ENCODE data around the gene TCERG1L.
"Not testable (repeated sequence)": the region's sequence is repeated elsewhere in the genome, so short reads cannot be mapped to it uniquely, and the experiment has no call there.

Gene TCERG1L

DNA sequence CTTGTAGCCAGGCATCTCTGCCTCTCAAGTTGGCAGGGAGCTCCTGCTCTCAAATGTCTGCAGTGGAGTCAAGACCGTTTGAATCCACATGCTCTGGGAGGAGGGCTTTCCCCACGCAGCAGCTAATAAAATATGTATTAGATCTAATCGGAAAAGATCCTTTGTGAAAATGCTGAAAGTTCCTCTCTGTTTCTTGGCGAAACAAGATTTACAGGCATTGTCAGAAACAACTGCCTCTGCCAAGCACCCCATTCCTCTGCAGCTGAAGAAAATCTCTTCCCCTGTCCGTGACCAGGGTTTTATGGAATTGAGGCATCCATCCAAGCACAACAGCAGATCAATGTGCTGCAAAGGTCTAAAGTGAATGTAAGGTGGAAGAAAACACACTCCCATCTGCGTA is 165.8 kb downstream of the TCERG1L start:
- DNase-seq (ENCODE audit: low read depth, low spot score): no peak

DNA sequence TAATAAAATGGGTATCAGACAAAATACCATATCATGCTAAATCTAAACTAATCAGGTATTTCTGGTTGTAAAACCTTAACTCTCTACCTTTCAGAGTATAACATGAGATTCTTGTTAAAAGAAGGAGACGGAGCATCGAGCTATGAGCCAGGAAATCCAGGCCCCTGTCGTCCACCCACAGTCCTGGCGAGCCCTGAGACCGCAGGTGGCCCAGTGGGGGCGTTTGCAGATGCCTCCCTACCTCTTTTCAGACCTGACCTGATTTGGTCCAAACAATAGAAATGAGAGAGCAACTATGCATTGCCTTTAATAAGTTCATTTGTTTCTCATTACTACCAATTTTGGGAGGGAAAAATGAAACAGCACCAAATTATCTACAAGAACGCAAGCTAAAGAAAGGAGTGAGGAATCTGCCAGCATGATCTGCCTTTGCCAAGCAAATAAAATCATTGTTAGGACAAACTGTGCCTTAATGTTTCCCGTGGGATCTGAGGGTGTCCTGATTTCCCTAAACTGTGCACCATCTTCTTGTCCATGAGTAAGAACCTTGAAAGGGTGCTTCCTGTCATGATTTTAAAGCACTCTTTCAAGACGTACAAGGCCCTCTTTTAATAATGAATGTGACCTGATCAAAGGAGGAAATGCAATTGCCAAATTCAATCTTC is 166.7 kb downstream of the TCERG1L start:
- no peak for DNase-seq (ENCODE audit: low read depth, low spot score)

DNA sequence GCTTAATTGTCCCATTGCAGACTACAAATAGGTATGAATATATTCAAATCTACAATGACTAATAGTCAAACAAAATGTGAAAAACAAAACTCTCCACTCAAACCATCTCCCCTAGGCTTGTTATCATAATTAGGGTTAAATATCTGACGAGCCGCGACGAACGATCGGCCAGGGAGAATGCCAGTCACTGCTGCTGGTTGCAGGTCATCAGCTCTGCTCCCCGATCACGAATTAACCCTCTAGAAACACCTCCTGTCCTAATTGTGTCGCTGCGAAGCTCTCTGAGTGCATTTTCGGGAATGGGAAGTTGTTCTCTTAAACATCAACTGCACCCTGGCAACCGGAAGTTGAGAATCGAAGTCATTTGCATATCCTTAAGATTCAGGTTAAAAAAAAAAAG is 167.3 kb downstream of the TCERG1L start:
- DNase-seq (ENCODE audit: low read depth, low spot score): no peak

DNA sequence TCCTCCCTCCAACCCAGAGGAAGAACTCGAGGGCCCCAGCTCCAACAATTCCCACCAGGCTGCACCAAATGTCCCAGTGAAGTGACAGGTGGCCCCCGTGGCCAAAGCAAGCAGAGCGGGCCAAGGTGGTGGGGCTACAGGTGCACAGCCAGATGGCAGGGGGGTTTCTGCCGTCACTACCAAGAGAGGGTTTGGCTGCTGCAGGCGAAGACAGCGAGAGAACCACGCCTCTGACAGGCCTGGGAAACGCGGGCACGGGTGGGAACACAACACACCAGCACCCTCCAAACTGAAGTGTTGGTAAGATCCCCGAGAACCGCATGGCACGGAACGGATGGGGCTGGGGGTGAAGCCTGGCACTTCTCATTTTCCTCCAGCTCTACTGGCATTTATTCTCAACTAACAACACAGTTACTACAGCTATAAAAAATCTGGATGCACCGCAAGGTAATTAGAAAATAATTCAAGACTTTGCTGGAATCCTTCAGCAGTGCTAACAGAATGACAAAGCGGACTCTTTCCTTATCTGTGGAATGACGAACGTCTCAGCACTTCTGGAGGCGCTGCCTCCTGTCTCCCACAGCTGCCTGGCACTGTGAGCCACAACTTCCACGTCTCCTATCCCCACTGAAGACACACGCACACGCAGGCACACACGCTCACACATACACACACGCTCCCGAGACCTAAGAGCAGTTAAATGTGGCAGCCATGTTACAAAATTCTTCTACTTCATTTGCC is 167.9 kb downstream of the TCERG1L start:
- no peak for DNase-seq (ENCODE audit: low read depth, low spot score)

DNA sequence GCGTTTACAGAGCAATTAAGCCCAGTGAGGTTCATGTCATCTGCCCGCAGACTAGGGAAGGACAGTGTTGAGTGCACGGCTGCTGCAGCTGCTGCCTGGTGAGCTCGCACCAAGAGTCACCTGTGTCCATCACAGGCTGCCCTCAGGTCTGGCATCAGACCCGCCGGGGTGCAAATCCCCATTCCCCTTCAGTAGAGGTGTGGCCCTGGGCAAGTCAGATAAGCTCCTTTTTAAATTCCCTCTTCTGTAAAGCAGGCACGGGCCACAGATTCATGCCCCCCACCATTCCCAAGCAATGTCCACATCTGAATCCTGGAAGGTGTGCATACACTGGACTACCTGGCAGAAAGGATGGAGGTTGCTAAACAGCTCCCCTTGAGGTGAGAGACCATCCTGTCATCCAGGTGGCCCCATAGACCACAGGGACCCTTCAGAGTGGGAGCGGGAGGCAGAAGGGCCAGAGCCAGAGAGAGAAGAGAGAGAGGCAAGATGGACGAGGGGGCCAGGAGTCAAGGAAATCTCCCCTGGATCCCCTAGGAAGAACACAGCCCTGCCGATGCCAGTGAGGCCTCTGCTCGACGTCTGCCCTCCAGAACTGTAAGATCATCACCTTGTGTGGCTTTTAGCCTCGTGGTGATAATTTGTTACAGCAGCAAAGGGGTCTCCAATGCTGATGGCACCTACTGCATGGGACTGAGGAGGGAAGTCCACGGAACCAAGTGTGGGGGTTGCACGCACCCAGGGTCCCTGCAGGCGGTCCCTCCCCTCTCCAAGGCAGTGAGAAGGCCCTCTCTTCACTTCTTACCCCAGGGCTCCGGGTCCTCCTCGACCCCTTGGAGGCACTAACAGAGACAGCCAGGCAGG is 168.8 kb downstream of the TCERG1L start:
- DNase-seq (ENCODE audit: low read depth, low spot score): no peak

DNA sequence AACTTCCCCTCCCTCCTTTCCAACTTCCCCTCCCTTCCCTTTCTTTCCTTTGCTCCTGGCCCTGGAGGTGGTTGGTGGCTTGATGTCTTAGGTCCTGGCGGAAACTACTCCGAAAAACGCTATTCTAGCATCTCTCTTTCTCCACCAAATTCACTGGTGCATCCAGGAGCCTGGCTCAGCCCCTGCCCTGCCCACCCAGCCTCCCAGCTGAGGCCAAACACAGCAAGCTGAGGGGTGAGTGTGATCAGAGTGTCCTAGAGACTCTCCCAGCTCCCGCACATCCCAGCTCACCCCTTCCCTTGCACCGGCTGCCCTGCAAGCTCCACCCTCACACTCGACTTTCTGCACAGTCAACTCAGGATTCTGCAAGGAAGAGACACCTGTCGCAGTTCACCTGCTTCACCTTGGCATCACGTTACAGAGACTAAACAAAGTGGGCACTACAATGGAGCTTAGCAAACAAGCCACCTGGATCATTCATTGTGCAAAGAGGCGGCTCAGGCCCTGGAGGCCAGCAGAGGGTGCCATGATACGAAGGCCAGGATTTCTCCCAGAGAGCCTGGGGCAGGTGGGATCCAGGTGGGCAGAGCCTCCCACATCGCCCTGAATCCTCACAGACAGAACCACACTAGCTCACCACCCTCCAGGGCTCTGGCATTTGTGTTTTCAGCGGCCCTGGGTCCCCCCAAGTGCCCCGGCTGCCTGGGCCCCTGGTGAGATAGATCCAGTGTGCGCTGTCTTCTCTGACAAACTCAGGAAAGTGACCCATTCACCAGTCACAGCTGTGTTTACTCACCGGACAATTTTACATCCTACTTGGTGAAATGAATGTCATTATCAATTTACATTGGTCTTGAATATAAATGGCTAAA is 169.6 kb downstream of the TCERG1L start:
- no peak for DNase-seq (ENCODE audit: low read depth, low spot score)

DNA sequence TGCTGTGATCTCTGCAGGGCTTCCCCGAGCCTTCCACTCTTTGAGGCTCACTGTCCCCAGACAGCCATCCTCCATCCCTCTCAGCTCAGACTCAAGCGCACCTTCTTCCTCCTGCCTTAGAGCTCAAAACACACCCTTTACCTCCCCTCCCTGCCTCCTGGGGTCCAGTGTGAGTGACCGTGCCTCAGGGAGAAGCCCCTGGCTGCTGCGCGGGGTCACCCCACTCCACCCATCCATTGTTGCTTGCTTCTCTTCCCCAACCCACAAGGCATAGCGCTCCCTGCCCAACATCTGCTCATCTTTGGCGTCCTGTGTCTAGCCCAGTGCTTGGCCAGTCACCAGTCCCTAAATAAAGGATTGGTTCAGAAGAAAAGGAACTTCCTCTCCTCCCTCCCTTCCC is 170.3 kb downstream of the TCERG1L start:
- no peak for DNase-seq (ENCODE audit: low read depth, low spot score)

DNA sequence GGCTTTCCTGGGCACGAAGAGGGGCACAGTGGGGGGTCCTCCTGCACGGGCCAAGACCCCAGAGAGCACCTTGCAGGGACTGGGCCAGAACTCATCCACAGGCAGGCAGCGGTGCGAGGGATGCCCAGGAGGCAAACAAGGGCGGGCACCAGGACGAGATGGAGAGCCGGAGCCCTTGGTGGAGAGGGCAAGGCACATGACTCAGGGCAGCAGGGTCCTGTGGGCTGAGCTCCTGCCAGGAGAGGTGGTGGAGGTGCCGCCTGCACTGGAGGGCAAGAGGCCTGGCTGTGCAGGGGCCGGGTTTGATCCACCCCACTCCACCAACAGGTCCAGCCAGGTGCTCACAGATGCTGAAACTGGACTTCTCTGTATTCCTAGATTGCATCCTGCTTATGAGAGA is 170.9 kb downstream of the TCERG1L start:
- DNase-seq (ENCODE audit: low read depth, low spot score): no peak

DNA sequence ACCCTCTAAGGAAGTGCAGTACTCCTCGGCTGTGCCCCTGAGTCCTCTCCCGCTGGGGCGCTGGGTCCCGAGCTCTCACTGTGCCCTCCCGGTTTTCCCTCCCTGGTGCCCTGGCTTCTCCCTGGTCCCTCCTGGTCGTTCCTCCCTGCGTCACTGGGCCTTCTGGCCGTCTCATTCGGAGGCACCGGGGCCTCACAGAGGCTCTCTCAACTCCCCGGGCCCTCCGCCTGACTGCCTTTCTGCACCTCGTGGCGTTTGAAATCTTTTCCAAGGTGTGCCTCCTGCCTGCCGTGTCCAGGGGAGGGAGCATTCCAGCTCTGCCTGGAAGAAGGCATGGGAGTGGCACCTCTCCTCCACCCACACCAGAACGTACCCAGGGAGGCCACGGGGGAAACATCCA is 174.3 kb downstream of the TCERG1L start:
- no peak for DNase-seq (ENCODE audit: low read depth, low spot score)

DNA sequence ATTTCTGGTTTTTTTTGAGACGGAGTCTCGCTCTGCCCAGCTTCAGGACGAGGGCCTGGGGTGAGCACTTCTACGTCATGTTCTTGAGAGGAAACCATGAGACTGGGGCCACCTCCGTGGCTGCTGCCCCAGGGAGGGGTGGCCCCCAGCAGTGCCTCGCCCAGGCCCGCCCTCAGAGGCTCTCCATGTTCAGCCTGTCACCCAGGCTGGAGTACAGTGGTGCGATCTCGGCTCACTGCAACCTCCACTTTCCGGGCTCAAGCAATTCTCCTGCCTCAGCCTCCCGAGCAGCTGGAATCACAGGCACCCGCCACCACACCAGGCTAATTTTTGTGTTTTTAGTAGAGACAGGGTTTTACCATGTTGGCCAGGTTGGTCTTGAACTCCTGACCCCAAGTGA is 175.2 kb downstream of the TCERG1L start:
- not testable (repeated sequence) for DNase-seq (ENCODE audit: low read depth, low spot score)

DNA sequence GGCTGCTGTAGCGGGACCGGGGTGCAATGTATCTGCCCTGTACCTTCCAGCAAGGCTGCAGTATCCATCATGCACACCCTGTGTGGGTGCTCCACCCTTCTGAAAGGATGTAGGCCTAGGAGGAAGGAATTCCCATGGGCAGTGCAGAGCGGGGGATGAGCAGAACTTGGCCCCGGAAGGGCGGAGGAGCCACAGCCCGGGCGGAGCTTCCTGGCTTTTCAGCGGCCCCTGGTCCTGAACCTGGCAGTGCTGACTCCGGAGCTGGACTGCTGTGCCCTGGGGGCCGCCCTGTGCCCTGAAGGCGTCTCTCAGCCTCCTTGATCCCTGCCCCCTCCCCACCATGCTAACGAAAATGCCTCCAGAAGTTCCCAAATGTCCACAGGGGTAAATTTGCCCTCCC is 175.8 kb downstream of the TCERG1L start:
- no peak for DNase-seq (ENCODE audit: low read depth, low spot score)

DNA sequence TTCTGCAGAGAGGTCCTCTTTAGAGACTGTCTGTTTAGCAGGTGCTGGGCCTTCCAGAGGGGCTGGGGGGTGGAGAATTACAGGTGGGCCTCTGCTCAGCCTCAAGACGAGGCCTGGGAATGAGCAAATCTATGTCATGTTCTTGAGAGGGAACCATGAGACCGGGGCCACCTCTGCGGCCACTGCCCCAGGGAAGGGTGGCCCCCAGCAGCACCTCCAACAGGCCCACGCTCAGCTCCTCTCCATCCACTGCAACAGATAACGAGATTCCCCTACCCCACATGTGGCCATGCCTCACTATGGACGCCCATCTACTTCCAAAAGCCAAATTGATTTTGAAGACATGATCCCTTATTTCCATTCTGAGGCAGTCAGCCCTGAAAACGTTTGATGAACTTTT is 176.9 kb downstream of the TCERG1L start:
- DNase-seq (ENCODE audit: low read depth, low spot score): no peak

DNA sequence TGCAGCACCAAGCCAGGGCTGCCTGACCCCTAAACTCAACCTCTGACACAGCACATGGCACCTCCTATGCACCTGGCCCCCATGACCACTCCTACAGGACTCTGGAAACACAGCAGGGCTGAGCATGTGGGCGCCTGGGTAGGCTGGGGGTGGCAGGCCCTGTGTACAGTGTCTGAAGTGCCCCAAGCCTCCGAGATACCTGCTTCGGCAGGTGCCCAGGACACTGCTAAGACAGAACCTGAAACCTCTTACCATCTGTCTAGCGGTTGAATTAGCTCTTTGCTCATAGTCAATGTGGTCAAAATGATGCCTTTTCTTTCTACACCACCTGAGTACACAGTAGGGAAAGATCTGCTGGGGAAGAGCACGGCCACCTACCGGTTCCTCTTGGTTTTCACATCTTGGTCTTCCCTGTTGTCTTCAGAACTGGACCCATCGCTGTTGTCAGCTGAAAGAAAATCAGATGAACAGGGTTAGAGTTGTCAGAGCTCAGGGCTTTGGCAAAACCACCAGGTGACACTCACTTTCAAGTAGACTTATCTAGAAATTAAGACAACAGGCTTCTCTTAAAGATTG is 177.4 kb downstream of the TCERG1L start:
- no peak for DNase-seq (ENCODE audit: low read depth, low spot score)

DNA sequence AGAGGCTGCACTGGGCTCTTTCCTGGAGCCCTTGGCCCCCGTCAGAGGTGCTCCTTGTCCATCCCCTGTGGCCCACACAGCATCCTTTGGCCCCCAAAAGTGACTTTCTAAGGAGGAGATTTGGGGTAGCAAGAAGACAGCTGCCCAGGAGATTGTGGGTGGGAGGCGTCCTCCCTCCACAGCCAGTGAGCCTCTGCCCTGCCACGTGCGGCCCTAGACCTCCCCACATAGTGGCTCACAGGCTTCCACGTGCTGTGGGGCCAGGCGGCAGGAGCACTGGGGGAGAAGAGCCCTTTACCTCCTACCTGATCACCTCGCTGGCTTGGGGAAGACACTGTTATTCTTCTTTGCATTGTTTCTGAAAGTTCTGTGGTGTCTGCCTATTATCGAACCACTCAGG is 178.8 kb downstream of the TCERG1L start:
- no peak for DNase-seq (ENCODE audit: low read depth, low spot score)

DNA sequence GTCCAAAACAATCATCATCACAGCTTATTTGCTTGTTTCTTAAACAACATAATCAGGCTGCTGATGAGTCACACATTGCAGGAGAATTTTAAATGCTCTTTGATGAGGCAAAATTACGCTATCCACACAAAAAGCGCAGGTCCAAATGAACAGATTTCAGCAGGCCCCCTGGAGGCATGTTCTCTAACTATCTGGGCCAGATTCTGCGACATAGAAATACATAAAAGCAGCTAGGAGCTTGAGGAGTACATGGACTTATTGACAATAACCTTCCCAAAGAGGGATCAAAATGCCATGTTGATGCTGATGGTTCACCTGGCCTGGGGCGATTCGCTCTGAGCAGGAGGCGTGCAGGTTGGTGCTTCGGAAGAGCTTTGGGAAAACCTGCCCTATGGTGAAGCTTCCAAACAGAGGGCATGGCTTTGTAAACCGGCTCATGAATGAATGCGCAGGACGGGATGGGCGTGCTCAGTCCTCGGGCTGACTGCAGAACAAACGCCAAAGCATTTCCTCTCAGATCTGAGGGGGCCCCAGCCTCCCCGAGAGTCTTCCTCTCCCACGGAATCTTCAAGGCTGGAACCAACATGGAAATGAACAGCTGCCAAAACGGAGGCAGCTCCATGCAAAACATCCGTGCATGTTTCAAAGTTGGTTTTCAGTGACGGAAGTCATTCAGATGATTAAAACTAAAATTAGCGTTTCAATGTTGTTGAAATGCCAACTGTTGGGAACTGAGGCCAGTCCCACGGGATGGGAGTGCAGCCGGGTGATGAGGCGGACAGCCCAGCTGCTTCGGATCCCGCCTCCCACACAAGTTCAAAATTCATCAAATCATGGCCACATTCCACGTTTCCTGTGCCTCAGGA is 179.6 kb downstream of the TCERG1L start:
- DNase-seq (ENCODE audit: low read depth, low spot score): no peak

DNA sequence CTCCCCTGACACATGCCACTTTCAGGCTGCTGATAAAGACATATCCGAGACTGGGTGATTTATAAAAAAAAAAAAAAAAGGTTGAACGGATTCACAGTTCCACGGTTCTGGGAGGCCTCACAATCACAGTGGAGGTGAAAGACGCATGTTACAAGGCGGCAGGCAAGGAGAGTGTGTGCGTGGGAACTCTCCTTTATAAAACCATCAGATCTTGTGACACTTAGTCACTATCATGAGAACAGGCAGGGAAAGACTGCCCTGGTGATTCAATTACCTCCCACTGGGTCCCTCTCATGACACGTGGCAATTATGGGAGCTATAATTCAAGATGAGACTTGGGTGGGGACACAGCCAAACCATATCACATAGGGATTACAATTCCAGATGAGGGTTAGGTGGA is 181.5 kb downstream of the TCERG1L start:
- DNase-seq (ENCODE audit: low read depth, low spot score): no peak

DNA sequence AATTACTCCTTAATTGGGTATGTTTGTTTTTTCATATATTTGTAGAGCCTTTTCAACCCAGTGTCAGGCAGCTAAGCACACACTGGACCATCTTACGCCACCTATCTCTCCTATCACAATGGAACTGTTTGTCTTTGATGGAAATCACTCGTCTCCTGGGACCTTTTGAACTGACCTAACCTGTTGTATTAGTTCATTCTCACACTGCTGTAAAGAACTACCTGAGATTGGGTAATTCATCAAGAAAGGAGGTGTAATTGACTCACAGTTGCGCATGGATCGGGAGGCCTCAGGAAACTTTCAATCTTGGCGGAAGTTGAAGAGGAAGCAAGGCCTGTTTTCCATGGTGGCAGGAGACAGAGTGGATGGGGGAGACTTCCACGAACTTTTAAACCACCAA is 182.0 kb downstream of the TCERG1L start:
- DNase-seq (ENCODE audit: low read depth, low spot score): no peak

DNA sequence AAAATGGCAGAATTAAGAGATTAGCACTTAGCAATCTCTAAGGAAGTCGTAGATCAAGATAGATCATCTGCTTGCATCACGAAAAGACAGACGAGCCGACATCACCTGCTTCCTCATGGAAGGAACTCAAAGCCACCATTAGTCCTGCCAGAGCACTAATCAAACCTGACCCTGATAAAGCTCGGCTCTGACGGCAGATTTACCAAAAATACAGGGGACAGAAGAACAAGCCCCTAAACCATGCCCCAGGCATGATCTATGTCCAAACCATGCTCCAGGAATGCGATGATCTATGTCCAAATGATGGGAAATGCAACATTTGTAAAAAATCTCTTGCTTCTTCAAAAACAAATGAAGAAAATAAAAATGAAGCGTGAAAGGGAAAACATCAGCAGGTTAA is 182.8 kb downstream of the TCERG1L start:
- DNase-seq (ENCODE audit: low read depth, low spot score): no peak

DNA sequence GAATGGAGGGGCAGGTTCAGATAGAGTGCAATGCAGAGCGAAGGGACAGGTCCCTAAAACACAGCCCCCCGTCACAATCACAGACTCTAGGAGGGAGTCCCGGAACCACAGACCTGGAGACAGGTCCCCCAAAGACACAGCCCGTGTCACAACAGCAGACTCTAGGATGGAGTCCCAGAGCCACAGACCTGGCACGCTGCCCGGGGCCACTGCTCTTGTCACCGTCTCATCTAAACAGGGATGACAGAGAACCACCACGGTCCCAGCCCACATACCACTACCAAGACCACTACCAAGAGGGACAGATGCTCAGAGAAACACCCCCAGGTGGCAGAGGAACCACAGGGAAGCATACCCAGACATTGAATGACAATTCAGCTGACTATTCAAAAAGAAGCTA is 183.9 kb downstream of the TCERG1L start:
- DNase-seq (ENCODE audit: low read depth, low spot score): no peak

DNA sequence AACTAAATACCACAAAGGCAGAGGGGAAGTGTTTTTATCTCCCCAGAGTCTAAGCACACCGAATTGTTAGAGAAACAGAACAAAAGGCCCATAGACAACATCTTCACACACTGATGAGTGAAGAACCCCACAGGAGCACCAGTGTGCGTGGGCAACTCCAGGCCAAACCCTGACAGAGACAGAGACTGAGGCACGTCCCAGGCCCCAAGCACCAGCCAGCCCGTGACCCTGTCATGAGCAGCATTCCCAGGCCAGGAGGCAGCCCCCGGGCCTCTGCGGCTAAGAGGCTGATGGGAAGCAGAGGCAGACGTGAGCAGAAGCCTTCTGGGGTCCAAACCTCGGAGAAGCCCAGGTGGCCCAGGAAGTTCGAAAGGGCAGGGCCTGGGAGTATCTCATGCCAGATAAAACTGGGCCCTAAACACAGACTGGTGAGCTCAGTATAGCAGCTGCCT is 184.4 kb downstream of the TCERG1L start:
- DNase-seq (ENCODE audit: low read depth, low spot score): no peak
